ENCODE data around the gene PMM2.

- no peak for TF ChIP-seq CTCF (IDR thresholded peaks at IDR 0.05)
- no peak for TF ChIP-seq POLR2AphosphoS5 (IDR thresholded peaks at IDR 0.05)
These were observed 24.8 kb downstream of the PMM2 start for GRCh38 chr16:8822403-8822802.
